ENCODE results near the gene ZBTB18.

GRCh38 chr1:244060117-244060516, 9.0 kb downstream of the ZBTB18 start:
- TF ChIP-seq CTCF (IDR thresholded peaks at IDR 0.05 in 8 of 11, conservative IDR thresholded peaks at IDR 0.05 in 3 of 11) (no peak), POLR2A (IDR thresholded peaks at IDR 0.05) (no peak), POLR2AphosphoS5 (IDR thresholded peaks at IDR 0.05) (no peak)

All from spleen (tissue), 7 donors.